AG04450 (cell line): ENCODE results near the gene AP3D1. TPM values are rescaled to one million over a fixed set of nuclear protein-coding genes. Genes with fewer than 3 reads are reported as not detected.

ENCODE experiments used
- CTCF ChIA-PET: fragments of 300-600, 350-600 bp; formaldehyde crosslinking; extraction: SDS; loops from one replicate; lab custom pipeline; 2022; ENCODE audit warnings: antibody characterized with exemption, inconsistent platforms; lab: Charles Lee
- POLR2A ChIA-PET: fragments of 350-600 bp; formaldehyde crosslinking; extraction: SDS; loops from one replicate; lab custom pipeline; 2021; ENCODE audit warnings: antibody characterized with exemption, inconsistent platforms; lab: Yijun Ruan, JAX
- DNase-seq: peaks from one replicate; pipeline ENCODE4 v3.0.0-alpha.2; 2011; ENCODE audit warnings: low read depth, low spot score
- H3K27ac ChIP-seq: one replicate; pipeline ENCODE4 v1.5.1; 2012; ENCODE audit warnings: low read depth, low read length, control low read depth
- H3K27me3 ChIP-seq: one replicate; pipeline ENCODE4 v1.6.0; 2012; ENCODE audit warnings: low read length; ENCODE audit not compliant: control insufficient read depth, insufficient read depth
- H3K4me3 ChIP-seq: 2 replicates; pipeline ENCODE4 v1.5.1; 2011; ENCODE audit warnings: mild to moderate bottlenecking, low read depth, low read length, control low read depth
- H3K9me3 ChIP-seq: 2 replicates; pipeline ENCODE4 v1.5.1; 2012; ENCODE audit warnings: low read length; ENCODE audit not compliant: control insufficient read depth, insufficient read depth
- polyA plus RNA-seq: library from polyadenylated mRNA; depleted of rRNA; stranded (reverse); fragments of >200 nt; gene quantifications from 2 replicates; pipeline ENCODE4 v1.2.3, GENCODE V29; 2011
- TF ChIP-seq, protein P1 (sequence below): IDR thresholded peaks from 2 replicates; pipeline ENCODE4 v1.5.1; 2011; ENCODE audit warnings: low read depth, low read length, control low read depth, inconsistent platforms

The AP3D1 gene
- polyA plus RNA-seq, 1 experiment = 68.2 TPM

DNA sequence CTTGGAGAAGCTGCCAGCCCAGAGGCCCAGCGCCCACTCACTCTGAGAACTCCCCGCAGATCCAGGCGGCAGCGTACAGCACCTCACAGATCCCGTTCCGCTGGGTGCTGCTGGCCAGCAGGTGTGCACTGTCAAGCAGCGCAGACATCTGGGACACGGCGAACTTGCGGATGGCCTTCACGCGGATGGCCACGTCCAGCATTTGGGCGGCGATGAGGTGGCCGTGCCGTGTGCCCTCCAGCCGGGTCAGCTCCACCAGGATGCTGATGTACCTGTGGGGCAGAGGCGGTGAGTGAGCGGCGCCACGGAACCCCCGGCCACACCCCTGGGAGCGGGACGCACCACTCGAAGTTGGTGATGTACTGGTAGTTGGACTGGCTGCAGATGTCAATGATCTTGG, 30.5 kb downstream of the AP3D1 start:
- TF ChIP-seq, protein P1, sequence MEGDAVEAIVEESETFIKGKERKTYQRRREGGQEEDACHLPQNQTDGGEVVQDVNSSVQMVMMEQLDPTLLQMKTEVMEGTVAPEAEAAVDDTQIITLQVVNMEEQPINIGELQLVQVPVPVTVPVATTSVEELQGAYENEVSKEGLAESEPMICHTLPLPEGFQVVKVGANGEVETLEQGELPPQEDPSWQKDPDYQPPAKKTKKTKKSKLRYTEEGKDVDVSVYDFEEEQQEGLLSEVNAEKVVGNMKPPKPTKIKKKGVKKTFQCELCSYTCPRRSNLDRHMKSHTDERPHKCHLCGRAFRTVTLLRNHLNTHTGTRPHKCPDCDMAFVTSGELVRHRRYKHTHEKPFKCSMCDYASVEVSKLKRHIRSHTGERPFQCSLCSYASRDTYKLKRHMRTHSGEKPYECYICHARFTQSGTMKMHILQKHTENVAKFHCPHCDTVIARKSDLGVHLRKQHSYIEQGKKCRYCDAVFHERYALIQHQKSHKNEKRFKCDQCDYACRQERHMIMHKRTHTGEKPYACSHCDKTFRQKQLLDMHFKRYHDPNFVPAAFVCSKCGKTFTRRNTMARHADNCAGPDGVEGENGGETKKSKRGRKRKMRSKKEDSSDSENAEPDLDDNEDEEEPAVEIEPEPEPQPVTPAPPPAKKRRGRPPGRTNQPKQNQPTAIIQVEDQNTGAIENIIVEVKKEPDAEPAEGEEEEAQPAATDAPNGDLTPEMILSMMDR = no peak
- Histone ChIP-seq H3K4me3 (no peak overlapping the region), H3K27me3 (no peaks in the 10 kb centered on the region), H3K27ac (no peak overlapping the region), H3K9me3 (no peaks in the 10 kb centered on the region; the same call in 1 of the 2 replicates)
- ChIA-PET CTCF (no interaction called here), POLR2A (interaction anchor here (0.6 kb wide), 1 partner anchor 20 kb away, joined by 4 read pairs; no protein-coding TSS in a partner anchor)
- no peak for DNase-seq

- POLR2A ChIA-PET = interaction anchor here (0.7 kb wide), 1 partner anchor 14 kb away, joined by 6 read pairs; no protein-coding TSS in a partner anchor
- Histone ChIP-seq H3K27me3 (no peaks in the 10 kb centered on the region), H3K9me3 (no peaks in the 10 kb centered on the region; the same call in 1 of the 2 replicates), H3K4me3 (no peak overlapping the region), H3K27ac (no peak overlapping the region)
- TF ChIP-seq, protein P1 = no peak
- CTCF ChIA-PET = interaction anchor here (0.7 kb wide), 1 partner anchor 87 kb away, joined by 7 read pairs; no protein-coding TSS in a partner anchor
- DNase-seq = no peak
Observed at GRCh38 chr19:2119921-2120785, 31.2 kb downstream of the AP3D1 start.

GRCh38 chr19:2118438-2118837, 32.9 kb downstream of the AP3D1 start:
- no peaks in the 10 kb centered on the region; the same call in 1 of the 2 replicates for H3K9me3 ChIP-seq
- ChIA-PET POLR2A (no interaction called here), CTCF (no interaction called here)
- no peak for DNase-seq
- H3K4me3 ChIP-seq = no peak overlapping the region
- TF ChIP-seq, protein P1 = no peak
- H3K27ac ChIP-seq = no peak overlapping the region
- no peaks in the 10 kb centered on the region for H3K27me3 ChIP-seq

- no peak overlapping the region for H3K4me3 ChIP-seq
- TF ChIP-seq, protein P1 = no peak
- no peak for DNase-seq
- H3K27ac ChIP-seq = no peak overlapping the region
- ChIA-PET CTCF (no interaction called here), POLR2A (no interaction called here)
- H3K9me3 ChIP-seq = no peaks in the 10 kb centered on the region; the same call in 1 of the 2 replicates
- no peaks in the 10 kb centered on the region for H3K27me3 ChIP-seq
Observed at GRCh38 chr19:2117215-2117960, 34.0 kb downstream of the AP3D1 start.
